LNCaP clone FGC (cell line): ENCODE measurements around the gene SORT1.

Experiments
- DNase-seq: peaks from one replicate; pipeline ENCODE4 v3.0.0-alpha.2; 2011; ENCODE audit warnings: low read depth
- H3K4me3 ChIP-seq: 2 replicates; pipeline ENCODE4 v1.5.1; 2011; ENCODE audit warnings: mild to moderate bottlenecking, low read depth, low read length, control low read depth
- TF ChIP-seq, protein P1 (sequence below): IDR thresholded peaks from 2 replicates; pipeline ENCODE4 v1.5.1; 2012; ENCODE audit warnings: mild to moderate bottlenecking; ENCODE audit not compliant: control insufficient read depth, insufficient read depth; ENCODE audit errors: extremely low read depth

SORT1 gene

DNA sequence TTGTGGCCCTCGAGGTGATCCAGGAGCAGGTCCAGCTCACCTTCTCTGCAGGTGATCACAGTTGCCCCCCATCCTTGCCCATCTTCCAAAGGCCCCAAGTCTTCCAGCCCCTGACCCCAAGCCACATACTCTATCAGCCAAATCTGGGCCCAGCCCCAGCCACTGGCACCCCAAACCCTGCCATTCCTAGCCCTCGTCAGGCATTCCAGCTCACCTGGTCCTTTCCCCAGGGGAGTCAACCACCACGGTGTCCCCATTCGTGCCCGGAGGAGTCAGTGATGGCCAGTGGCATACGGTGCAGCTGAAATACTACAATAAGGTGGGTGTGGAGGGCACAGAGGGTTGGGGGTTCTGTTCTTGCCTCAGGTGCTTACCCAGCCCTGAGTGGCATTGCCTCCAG is 136.1 kb downstream of the SORT1 start:
- no peak for DNase-seq
- TF ChIP-seq, protein P1, sequence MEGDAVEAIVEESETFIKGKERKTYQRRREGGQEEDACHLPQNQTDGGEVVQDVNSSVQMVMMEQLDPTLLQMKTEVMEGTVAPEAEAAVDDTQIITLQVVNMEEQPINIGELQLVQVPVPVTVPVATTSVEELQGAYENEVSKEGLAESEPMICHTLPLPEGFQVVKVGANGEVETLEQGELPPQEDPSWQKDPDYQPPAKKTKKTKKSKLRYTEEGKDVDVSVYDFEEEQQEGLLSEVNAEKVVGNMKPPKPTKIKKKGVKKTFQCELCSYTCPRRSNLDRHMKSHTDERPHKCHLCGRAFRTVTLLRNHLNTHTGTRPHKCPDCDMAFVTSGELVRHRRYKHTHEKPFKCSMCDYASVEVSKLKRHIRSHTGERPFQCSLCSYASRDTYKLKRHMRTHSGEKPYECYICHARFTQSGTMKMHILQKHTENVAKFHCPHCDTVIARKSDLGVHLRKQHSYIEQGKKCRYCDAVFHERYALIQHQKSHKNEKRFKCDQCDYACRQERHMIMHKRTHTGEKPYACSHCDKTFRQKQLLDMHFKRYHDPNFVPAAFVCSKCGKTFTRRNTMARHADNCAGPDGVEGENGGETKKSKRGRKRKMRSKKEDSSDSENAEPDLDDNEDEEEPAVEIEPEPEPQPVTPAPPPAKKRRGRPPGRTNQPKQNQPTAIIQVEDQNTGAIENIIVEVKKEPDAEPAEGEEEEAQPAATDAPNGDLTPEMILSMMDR, result no peak
- no peak overlapping the region for H3K4me3 ChIP-seq

DNA sequence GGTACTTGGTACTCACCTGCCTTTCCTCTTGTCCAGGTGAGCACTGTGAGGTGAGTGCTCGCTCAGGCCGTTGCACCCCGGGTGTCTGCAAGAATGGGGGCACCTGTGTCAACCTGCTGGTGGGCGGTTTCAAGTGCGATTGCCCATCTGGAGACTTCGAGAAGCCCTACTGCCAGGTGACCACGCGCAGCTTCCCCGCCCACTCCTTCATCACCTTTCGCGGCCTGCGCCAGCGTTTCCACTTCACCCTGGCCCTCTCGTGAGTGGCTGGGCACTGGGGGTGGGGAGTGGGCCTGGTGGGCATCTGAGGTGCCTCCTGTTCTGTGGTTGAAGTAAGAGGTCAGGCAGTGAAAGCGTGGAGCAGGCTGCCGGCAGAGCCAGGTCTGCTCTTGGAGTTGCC is 136.7 kb downstream of the SORT1 start:
- TF ChIP-seq, protein P1, result no peak
- no peak overlapping the region for H3K4me3 ChIP-seq
- no peak for DNase-seq

DNA sequence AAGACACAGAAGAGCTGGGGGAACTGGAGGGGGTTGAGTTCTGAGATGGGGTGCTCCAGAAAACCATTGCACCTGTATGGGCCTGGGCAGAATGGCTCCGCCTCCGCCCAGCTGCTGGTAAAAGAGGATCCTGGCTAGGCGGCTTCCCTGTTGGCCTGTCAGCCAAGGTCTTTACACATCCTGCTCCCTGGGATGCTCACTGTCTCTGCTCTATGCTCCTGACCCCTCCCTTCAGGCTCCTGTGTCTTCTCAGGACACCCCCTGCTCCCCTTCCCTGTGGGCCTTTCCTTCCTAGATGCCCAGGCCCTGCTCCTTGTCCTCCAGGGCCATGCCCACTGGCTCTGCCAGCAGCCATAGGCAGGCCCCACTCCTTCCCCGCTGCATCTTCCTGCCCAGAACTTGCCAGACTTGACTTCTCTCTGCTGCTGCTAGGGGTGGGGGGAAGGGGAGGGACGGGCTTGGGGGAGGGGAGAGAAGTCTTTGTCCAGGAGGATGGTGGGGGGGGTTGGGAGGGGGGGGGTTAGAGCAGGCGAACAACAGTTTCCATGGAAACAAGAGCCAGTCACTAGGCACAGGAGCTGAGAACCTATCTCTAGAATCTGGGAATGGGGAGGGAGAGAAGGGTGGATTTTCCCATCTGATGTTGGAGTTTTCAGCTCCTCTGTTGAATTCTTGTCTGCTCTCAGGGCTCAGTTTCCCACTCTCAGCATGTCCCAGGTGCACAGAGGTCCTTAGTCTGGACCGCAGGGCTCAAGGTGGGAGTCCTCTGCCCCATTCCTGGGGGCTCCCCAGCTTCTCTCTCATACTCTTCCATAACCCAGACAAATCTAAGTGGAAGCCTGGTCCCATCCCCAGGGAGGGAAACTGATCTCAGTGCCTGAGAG is 137.8 kb downstream of the SORT1 start:
- H3K4me3 ChIP-seq, result no peak overlapping the region
- DNase-seq, result no peak
- TF ChIP-seq, protein P1, result no peak
